Endometrial microvascular endothelial cells (primary cell): ENCODE measurements around the gene C2CD2. TPM values are rescaled to one million over a fixed set of nuclear protein-coding genes. Genes with fewer than 3 reads are reported as not detected.

Experiments used
- in situ Hi-C: cut with HindIII; loops from 2 replicates; pipeline ENCODE4 v1.10.0; 2017; ENCODE audit warnings: low sequenced_read_pairs, low pct_unique_long_range_greater_than_20kb; ENCODE audit errors: inconsistent ontology term
- total RNA-seq: library from RNA; depleted of rRNA; stranded (reverse); fragments of >200 nt; gene quantifications from one replicate; pipeline ENCODE4 v1.2.3, GENCODE V29; 2015; ENCODE audit errors: inconsistent ontology term

The C2CD2 gene
- total RNA-seq, 1 donor from 2014 or later: 43.2 TPM

DNA sequence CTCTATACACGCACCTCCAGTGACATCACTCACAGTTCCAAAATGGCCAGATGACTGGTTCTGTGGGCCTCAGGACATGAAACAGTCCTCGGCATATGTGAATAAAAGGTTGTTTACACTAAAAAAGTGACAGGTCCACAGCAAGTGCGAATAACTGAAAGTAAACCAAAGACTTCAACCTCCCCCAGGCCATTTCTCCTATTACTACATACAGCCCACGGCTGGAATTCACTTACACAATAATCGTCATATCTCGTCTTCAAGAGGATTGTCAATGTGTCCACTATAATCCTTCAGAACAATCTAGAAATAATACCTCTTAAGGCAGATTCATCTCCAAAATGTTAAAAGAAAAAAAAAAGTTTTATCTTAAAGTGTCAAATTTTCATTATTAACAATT lies 72.8 kb downstream of the C2CD2 start:
- in situ Hi-C loops: no loop called here

DNA sequence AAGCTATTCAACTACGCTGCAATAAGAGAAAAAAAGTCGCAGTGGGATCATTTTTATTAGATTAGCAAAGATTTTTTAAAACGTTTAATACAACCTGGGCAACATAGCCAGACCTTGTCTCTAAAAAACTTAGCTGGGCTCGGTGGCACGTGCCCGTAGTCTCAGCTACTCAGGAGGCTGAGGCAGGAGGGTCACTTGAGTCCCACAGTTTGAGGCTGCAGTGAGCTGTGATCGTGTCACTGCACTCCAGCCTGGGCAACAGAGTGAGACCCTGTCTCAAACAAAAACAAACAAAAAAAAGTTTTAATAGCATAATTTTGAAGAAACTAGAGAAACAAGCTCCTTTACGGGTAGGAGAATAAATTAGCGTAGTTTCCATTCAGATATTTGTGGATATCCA lies 73.7 kb downstream of the C2CD2 start:
- in situ Hi-C loops: no loop called here

DNA sequence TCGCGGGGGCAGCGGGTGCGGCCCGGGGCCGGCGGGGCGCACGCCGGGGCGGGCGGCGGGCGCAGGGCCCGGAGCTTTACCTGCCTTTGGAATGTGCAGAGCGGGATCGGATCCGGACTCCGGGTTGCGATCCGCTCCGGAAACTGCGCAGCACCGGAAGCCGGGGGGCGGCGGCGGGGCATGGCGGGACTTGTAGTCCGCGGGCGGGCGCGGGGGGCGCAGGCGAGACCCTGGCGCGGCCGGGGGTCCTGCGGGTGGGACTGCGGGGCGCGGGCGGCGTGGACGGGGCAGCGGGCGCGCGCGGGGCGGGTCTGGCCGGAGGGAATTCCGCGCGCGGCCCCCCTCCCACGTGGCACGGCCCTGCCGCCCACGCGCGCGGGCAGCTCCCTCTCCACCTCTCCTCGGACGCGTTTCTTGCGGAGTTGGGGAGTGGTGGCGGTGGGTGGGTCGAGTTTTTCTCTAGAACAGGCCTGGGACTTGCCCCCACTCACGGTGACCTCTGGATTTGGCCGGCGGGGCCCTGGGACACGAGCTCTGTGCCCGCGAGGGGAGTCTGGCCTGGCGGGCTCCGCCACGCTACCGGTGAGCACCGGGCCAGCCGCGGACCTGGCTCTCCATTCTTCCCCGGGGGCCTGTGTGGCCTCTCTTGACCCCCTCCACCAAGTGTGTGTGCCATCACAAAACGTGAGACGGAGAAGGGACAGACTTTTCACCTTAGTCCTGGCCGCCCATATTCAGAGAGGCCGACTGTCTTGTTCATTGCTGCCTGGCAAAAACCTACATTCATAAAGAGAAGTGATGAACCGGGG lies 74.4 kb downstream of the C2CD2 start, which contains the start of gene PRDM15:
Gene PRDM15, minus strand, starts transcription at position 155 of the 809 bp plus-strand sequence. CDS start 18,981 bp downstream, outside the sequence.
- in situ Hi-C loops: no loop called here

DNA sequence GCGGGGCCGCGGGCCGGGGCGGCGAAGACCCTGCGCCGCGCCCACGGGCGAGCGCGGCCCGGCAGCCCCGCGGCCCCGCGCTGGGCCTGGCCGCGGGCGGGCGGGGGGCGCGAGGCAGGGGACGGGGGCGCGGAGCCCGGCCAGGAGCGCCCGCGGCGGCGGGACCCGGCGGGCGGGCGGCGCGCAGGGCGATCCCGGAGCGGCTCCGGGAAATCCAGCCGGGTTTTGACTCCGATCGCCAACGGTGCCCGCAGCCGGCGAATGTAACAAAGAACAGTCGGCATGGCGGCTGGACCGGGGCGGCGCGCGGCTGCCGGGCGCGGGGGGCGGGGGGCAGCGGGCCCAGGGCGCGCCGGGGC lies 75.0 kb downstream of the C2CD2 start:
- in situ Hi-C loops: no loop called here

DNA sequence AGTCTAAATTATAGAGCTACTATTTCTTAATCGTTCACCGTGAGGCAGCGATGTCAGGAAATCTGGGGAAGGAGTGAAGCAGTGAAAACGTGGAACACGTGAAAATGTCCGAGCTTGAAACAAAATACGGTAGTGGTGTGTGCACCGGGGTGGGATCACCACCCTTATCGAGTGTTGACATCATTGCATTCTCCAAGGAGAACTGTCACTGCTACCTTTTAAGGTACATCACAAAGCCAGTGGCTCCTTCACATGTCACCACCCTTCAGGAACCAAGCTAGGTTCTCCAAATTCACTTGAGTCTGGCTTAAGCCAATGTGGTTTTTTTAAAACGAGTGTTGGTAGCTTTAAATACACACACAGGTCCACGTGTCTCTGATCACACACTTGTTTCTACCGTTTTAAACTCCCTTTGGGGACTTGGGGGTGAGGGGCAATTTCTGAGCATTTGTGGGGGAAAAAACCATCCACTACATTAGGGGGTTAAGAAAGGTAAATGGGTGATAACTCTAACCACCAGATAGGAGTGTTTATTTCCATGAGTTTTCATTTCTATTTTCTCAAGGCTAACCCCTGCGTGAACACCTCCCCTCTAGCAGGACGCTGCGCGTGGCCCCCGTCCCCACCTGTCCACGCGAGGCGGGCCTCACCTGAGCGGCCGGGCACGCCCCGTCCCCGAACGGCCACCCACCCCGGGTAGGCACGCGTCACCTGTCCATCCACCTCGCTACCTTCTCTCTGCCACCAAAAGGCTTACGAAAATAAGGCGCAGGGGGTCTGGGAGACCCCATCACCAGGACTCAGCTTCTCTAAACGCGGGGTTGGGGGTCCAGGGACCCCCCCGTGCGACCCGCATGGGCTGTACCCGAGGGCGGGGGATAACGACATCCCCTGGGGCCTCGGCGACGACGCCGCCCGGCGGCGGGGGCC lies 75.7 kb downstream of the C2CD2 start:
- in situ Hi-C loops: no loop called here

DNA sequence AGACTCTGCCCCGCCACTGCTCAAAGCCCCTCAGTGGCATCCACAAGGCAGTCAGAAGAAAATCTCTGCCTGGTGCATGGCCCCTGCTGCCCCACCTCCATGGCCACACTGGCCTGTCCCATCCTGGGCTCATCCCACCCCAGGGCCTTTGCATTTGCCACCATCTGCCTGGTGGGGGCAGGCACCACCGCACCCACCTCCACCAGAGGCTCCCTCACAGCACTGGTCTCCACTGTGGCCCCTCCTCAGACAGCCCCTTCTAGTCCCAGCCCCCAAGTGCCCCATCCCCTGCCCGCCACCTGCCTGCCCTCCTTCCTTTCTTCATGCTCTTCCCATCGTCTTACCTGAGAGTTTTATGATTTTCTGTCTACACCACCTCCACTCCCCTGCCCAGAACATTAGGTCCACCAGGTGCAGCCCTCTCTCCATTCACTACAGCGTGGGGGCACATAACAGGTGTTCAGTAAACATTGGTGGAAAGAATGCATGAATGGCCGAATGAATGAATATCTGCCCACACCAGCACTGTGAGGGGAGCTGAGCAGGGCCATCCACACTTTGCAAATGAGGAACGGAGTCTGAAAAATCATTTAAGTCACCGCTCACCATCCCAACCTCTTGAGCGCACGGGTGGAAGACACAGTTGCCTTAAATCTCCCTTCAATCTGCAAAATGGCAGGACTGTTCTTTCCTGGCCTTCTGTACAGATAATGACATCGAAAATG lies 76.7 kb downstream of the C2CD2 start:
- in situ Hi-C loops: no loop called here

DNA sequence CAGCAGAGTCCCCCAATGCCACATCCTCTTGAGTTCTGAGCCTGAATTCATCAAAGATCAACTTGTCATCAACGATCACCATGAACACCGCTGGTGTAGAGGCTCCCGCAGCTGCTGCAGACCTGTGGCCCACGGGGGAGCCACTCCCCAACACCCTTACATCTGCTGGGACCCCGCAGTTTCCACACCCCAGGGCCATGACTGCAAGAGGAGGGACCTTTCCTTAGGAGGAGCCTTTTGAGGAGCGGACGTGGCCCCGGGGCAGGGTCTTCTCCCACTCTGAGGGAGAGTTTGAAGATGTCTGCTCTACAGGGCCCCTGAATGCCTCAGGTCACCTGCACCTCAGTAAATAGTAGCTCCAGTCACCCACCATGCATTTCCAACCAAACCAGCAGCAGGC lies 77.4 kb downstream of the C2CD2 start:
- in situ Hi-C loops: no loop called here

DNA sequence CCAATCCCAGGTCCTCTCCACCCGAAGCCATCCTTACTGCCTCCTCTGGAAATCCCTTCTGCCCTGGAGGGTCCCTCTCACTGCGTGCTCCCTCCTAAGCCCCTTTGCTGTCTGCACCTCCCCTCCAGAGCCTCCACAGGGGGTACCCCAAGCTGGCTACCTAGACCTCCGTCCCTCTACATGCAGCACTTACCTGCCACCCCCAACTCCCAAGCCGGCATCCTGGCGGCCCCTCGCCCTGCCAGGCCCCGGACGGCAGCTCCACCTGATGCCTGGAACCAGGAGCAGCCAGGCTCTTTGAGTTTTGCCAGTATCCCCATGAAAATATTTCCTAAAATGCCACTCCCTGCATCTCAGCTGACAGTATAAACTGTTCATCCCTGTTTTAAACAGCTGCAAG lies 78.7 kb downstream of the C2CD2 start:
- in situ Hi-C loops: no loop called here

DNA sequence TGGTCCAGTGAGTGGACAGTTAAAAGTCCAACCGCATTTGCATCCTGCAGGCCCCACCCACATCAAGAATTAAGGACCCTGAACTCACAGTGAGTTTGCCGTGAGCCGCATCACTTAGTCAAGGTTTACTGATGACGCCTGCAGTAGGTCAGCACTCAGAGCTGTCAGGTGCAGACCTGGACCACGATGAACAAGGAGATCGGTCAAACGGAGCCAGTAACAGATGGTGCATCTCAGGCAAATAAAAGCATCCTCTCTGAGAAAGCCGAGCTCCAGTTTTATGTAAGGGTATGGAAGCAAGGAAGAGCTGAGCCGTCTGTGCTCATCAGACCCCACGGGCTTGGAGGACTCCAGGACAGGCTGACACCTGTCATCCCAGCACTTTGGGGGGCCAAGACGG lies 79.2 kb downstream of the C2CD2 start:
- in situ Hi-C loops: no loop called here

DNA sequence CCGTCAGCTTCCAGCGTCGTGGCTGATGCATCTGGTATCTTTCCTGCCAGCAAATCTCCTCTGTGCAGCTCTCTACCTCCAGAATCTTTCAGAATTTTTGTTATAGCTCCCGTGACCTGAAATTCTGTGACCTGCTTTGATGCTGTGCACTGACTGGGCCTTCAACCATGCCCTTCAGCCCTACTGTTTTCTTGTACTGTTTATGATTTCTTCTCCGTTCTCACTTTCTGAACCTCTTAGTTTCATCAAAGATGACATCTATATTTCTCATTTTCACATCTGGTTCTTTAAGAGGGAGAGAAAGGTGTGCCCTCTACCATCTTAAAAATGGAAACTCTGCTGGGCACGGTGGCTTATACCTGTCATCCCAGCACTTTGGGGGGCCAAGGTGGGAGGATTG lies 80.4 kb downstream of the C2CD2 start:
- in situ Hi-C loops: no loop called here

DNA sequence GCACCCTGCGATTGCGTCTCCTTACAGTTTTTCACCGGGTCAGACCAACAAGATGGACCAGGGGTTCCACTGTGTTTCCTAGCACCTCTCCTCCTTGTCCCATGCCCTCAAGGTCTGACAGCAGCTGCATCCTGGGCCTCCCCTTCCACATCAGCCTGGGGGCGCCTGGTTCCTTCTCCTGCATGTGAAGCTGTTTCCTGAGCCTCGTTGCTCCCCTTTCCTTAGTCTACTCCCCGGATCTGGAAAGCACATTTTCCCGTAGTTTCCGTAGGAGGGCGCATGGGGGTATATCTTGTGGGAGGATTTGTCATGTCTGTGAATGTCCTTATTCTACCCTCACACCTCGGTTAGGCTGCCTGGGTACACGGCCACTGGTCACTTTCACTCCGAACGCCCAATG lies 80.8 kb downstream of the C2CD2 start:
- in situ Hi-C loops: no loop called here

DNA sequence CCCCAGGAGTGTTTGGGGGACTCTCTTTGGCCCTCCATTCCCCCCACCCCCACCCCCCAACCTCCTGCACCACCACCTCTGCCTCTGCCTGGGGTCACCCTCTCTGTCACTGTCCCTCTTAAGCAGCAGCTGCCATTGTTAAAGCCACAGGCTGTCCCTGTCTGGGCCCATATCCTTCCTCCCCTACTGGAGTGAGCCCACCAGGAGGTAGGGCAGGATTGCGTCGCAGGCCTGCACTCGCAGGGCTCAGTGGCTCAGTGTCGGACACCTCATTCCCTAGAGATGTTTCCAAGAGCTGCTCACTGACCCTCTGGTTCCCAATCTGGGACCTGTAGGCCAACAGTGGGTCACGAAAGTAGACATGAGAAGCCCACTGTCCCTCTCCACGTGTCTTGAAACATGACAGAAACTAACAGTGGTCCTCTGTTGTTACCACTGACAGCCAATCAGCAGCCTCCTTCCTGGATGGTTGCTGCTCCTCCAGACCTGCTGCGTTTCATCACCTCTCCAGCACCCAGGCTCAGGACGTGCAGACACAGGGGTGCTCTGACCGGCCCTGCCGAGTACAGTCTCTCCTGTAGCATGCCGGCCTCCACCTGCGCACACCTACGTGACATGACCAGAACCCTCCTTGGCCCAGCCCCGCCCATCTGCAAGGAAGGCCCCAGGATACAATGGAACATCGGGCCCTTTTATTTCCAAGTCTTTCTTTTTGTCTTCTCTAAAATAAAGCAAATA lies 82.4 kb downstream of the C2CD2 start:
- in situ Hi-C loops: no loop called here

DNA sequence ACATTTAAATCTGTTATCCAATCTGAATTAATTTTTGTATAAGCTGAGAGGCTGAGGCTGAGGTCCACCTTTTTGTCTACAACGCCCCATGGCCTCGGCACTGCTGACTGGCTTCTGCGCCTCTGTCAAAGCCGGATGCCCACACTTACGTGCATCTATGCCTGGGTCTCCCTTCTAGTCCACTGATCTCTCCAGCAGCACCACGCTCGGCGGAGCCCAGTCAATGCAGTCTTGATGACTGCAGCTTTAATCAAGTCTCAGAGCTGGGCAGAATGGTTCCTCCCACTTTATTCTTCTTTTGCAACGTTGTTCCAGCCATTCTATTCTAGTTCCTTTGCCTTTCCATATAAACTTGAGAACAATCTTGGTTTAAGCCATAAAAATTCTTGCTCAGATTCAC lies 84.0 kb downstream of the C2CD2 start:
- in situ Hi-C loops: no loop called here

DNA sequence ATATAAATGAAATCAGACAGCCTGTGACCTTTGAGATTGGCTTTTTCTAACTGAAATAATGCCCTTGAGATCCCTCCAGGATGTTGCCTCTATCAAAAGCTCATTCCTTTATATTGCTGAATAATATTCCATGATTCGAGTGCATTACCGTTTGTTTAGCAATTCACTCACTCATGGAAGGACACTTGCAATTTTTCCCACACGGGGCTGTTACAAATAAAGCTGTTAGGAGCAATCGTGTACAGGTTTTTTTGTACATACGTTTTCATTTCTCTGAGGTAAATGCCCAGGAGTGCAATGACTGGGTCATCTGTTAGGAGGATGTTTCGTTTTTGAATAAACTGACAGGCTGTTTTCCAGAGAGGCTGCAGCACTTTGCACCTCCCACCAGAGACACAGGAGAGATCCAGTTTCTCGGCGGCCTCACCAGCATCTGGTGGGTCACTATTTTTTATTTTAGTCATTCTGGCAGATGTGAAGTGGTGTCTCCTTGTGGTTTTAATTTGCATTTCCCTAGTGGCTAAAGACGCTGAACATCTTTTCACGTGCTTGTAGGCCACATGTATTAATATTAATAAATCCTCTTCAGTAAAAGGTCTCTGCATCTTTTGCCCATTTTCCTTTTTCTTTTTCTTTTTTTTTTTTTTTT lies 85.6 kb downstream of the C2CD2 start:
- in situ Hi-C loops: no loop called here

DNA sequence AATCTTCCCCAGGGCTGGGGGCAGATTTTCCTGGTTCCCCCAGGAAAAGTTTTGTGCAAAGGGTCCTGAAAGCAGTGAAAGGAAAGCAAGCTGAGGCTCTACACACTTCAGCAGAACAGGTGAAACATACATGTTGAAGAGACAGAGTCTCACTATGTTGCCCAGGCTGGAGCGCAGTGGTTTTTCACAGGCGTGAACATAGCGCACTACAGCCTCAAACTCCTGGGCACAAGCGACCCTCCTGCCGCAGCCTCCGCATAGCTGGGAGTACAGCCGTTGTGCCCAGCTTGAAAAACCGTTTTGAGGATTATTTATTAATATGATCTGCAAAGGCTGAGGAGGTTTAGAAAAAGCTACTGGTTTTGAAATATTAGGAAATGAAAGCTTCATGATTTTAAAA lies 86.5 kb downstream of the C2CD2 start:
- in situ Hi-C loops: no loop called here

DNA sequence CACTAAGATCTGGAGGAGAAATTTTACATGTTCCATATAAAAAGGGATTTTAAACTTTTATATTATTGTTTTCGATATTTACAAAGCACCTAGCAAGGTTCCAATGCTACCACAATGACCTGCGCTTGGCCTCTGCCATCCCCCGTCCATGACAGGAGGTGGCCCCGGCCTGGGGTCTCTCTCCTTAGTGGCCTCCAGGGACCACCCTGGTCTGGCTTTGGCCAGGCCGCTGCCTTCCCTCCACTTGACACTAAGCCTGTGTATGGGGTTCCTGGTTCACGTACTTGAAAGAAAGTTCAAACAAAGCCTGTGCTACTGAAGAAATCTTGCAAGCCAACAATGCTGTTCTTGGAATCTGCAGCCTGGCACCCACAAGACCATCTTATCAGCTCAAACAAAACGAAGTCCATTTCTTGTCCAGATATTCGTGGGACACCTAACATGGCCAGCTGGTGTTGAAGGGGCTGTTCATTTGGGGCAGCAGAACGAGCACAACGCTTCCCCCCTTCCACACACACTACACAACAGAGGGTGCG lies 87.5 kb downstream of the C2CD2 start:
- in situ Hi-C loops: no loop called here

DNA sequence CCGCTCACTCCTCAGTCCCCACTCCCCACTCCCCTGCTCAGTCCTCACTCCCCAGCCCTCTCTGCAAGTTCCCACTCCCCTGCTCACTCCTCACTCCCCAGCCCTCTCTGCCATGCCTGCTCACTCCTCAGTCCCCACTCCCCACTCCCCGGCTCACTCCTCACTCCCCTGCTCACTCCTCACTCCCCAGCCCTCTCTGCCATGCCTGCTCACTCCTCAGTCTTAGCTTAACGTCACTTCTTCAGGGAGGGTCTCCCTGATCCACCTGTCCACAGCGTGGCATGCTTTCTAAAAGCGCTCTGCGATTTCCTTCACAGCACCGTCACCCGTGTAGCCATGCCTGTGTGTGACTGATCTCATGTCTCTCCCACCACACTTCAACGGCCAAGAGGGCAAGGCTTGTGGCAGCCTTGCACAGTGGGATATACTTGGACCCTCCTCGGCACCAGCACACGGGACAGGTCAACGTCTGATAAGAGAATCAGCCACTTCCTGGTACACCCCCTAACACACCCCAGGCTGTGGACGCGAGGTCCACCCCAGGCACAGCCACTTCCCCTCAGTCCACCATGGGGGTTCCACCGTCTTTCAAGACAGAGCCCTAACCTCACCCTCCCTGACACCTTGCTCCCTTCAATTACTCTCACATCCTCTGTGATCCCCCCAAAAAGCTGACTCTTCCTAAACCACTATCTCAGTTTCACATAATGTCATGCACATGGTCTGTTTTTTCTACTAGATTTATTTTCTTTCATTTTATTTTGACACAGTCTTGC lies 88.6 kb downstream of the C2CD2 start:
- in situ Hi-C loops: no loop called here
